Tibial artery (tissue), 4 donors: ENCODE results near the gene TCF15.
A peak's percentile ranks its signal among the peaks of the same experiment; 100 is the strongest.
"Not testable (repeated sequence)": the region's sequence is repeated elsewhere in the genome, so short reads cannot be mapped to it uniquely, and the experiment has no call there.

Experiments used
- DNase-seq, 2 donors: peaks; one replicate each; pipeline ENCODE4 v3.0.0-alpha.2; 2019
- H3K27ac ChIP-seq, 2 donors: fragments of 200-600 bp; sonication (generic) in 1 of 2; 1 replicate in 1 of 2; 2 replicates in 1 of 2; pipeline ENCODE4 v1.5.1; 2018 to 2019; ENCODE audit warnings: mild to moderate bottlenecking in 1 of 2
- H3K27me3 ChIP-seq, 2 donors: fragments of 200-600 bp; sonication (generic) in 1 of 2; one replicate each; pipeline versions ENCODE4 v1.5.1 to v1.6.0; 2016 to 2019
- H3K36me3 ChIP-seq, 3 donors: fragments of 200-600 bp; sonication (generic) in 2 of 3; one replicate each; pipeline ENCODE4 v1.5.1; 2016 to 2019; ENCODE audit warnings: mild to moderate bottlenecking in 2 of 3
- H3K4me1 ChIP-seq, 4 donors: fragments of 200-600 bp; sonication (generic) in 2 of 4; 1 replicate in 3 of 4; 2 replicates in 1 of 4; pipeline ENCODE4 v1.5.1; 2016 to 2019
- H3K4me3 ChIP-seq, 2 donors: fragments of 200-600 bp; sonication (generic) in 1 of 2; 1 replicate in 1 of 2; 2 replicates in 1 of 2; pipeline ENCODE4 v1.5.1; 2018 to 2019; ENCODE audit warnings: mild to moderate bottlenecking in 2 of 2
- H3K9me3 ChIP-seq, 3 donors: fragments of 200-600 bp; sonication (generic) in 1 of 3; one replicate each; pipeline ENCODE4 v1.5.1; 2016 to 2019
- CTCF ChIP-seq, 2 experiments: fragments of 200-600 bp in 1 of 2; fragments of 450-650 bp in 1 of 2; IDR thresholded peaks; one replicate each; pipeline ENCODE4 v1.5.1; 2017 to 2019; ENCODE audit warnings: antibody characterized with exemption in 2 of 2, mild to moderate bottlenecking in 1 of 2, moderate library complexity in 1 of 2
- intact Hi-C: fragments of 100-400 bp; cut with DNase I; formaldehyde crosslinking; loops from one replicate; pipeline ENCODE4 v1.15.0; 2023; ENCODE audit warnings: low total_unique reads

TCF15 gene

DNA sequence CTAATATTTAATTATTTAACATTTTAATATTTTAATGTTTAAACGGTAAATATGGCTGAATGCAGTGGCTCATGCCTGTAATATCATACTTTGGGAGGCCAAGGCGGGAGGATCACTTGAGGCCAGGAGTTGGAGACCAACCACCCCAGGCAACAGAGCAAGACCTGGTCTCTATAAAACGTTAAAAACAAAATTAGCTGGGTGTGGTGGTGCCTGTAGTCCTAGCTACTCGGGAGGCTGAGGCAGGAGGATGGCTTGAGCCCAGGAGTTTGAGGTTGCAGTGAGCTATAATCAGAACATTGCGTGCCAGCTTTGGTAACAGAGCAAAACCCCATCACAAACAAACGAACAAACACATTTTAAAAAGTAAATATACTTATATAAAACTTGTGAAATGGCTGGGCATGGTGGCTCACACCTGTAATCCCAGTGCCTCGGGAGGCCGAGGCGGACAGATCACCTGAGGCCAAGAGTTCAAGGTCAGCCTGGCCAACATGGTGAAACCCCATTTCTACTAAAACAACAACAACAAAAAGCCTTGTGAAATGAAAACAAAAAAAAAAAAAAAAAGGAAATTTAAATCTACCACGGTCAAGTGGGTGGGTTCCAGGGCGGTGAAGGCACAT, 34.7 kb upstream of the TCF15 start:
- peaks cover 21 to 31% (median 23%) of the 10 kb centered on the region in 3 donors for H3K36me3 ChIP-seq
- H3K9me3 ChIP-seq: no peaks in the 10 kb centered on the region
- intact Hi-C loops: loop anchor here (5.0 to 10.0 kb wide), 2 partner anchors 83 to 290 kb away; no protein-coding TSS in a partner anchor

DNA sequence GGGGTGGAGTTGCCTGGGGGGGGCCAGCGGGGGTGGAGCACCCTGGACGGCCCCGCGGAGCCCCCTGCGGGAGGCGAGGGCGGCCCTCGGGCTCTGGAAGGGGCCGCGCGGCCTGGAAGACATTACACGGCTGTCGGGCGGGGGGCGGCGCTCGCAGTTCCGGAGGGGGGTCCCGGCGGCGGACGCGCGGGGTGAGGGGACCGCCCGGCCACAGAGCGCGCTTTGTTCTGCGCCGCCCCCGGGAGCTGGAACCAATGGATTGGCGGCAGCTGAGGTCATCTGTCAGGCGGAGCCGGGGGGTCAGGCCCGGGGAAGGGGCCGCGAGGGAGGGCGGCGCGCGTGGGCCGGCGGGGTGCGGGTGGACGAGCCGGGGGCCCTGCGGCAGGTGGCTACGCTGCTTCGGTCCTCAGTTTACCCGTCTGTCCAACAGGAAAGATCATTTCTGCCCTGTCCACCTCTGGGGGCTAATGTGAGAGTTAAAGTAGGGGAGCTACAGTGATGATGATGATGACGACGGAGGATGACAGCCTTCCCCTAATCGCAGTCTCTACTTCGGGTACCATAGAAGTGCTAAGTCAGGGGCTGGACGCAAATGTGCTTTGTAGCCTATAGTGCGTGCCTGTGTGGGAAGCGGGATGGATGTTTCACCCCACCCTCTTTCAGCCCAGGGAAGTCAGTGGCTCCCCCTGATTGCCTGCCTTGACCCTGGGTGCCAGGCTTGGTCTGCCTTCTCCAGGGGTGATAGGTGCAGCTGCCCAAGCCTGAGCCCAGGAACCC, 32.5 kb upstream of the TCF15 start:
- H3K9me3 ChIP-seq: no peaks in the 10 kb centered on the region
- peak overlapping the region in 1 of 2 donors; percentile 33 for H3K4me3 ChIP-seq
- peaks cover 4 to 9% (median 5%) of the 10 kb centered on the region in 3 donors for H3K36me3 ChIP-seq
- H3K4me1 ChIP-seq: peaks cover 0 to 12% (median 8%) of the 10 kb centered on the region in 4 donors
- H3K27ac ChIP-seq: no peak overlapping the region
- peaks cover 0 to 28% of the 10 kb centered on the region in 2 donors for H3K27me3 ChIP-seq
- intact Hi-C loops: loop anchor here (5.0 to 10.0 kb wide), 2 partner anchors 80 to 288 kb away; no protein-coding TSS in a partner anchor
- no peak for TF ChIP-seq CTCF (IDR thresholded peaks at IDR 0.05)
- DNase-seq: no peak

More for the DNA sequence above, 34.7 kb upstream of the TCF15 start:
- no peak for TF ChIP-seq CTCF (IDR thresholded peaks at IDR 0.05)
- Histone ChIP-seq H3K27ac (no peak overlapping the region), H3K27me3 (peaks cover 0 to 28% of the 10 kb centered on the region in 2 donors), H3K4me3 (no peak overlapping the region), H3K4me1 (peaks cover 0 to 12% (median 8%) of the 10 kb centered on the region in 4 donors)
- no peak for DNase-seq

DNA sequence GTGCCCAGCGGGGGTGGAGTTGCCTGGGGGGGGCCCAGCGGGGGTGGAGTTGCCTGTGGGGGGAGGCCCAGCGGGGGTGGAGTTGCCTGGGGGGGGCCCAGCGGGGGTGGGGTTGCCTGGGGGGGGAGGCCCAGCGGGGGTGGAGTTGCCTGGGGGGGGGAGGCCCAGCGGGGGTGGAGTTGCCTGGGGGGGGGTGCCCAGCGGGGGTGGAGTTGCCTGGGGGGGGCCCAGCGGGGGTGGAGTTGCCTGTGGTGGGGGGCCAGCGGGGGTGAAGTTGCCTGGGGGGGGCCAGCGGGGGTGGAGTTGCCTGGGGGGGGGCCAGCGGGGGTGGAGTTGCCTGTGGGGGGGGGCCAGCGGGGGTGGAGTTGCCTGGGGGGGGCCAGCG, 31.9 kb upstream of the TCF15 start:
- Histone ChIP-seq H3K4me1 (peaks cover 0 to 12% (median 8%) of the 10 kb centered on the region in 4 donors), H3K4me3 (peak overlapping the region in 1 of 2 donors; percentile 33), H3K27me3 (peaks cover 0 to 28% of the 10 kb centered on the region in 2 donors)
- not testable (repeated sequence) for DNase-seq, H3K27ac ChIP-seq, H3K9me3 ChIP-seq, H3K36me3 ChIP-seq
- intact Hi-C loops: loop anchor here (5.0 to 10.0 kb wide), 2 partner anchors 80 to 287 kb away; no protein-coding TSS in a partner anchor

GRCh38 chr20:641516-641875, 31.4 kb upstream of the TCF15 start:
- H3K27ac ChIP-seq: no peak overlapping the region
- DNase-seq: no peak
- intact Hi-C loops: loop anchor here (5.0 to 10.0 kb wide), 2 partner anchors 79 to 287 kb away; no protein-coding TSS in a partner anchor
- H3K9me3 ChIP-seq: no peaks in the 10 kb centered on the region
- H3K27me3 ChIP-seq: peaks cover 0 to 28% of the 10 kb centered on the region in 2 donors
- H3K36me3 ChIP-seq: no peaks in the 10 kb centered on the region
- peaks cover 0 to 12% (median 8%) of the 10 kb centered on the region in 4 donors for H3K4me1 ChIP-seq
- H3K4me3 ChIP-seq: no peak overlapping the region
- TF ChIP-seq CTCF (IDR thresholded peaks at IDR 0.05): no peak

DNA sequence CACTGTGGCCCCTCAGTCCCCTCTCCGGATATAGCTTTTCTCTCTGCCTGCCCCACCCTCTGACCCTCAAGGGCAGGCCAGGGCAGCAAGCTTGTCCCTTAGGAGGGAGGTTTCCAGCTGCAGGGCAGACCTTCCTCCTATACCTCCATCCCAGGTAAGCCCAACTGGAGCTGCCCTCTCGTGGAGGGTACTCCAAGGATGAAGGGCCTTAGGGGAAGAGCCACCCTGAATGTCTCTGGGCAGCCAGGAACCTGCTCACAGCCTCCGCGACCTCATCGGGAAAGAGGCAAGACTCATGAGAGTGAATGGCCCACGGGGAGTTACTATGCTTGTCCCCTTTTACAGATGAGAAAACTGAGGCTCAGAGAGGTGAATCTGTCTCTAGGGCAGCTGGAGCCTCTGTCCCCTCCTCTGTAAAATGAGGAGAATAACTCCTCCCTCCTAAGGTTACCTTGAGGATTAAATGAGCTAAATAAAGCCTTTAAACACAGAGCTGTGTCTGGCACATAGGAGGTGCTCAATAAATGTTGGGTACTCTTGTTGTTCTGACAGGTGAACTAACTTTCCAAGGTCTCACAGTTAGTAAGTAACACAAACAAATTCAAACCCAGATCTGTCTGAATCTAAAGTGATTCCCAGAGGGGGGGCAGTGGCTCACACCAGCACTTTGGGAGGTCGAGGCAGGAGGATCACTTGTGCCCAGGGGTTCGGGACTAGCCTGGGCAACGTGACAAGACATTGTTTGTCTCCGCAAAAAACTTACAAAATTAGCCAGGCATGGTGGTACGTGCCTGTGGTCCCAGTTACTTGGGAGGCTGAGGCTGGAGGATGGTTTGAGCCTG, 30.8 kb upstream of the TCF15 start:
- H3K4me3 ChIP-seq: no peak overlapping the region
- DNase-seq: no peak

More for the DNA sequence above, 30.8 kb upstream of the TCF15 start:
- peaks cover 0 to 12% (median 8%) of the 10 kb centered on the region in 4 donors for H3K4me1 ChIP-seq
- peaks cover 0 to 29% of the 10 kb centered on the region in 2 donors for H3K27me3 ChIP-seq
- no peak overlapping the region for H3K27ac ChIP-seq
- no peaks in the 10 kb centered on the region for H3K9me3 ChIP-seq
- intact Hi-C loops: loop anchor here (5.0 to 10.0 kb wide), 2 partner anchors 79 to 286 kb away; no protein-coding TSS in a partner anchor
- no peaks in the 10 kb centered on the region for H3K36me3 ChIP-seq
- TF ChIP-seq CTCF (IDR thresholded peaks at IDR 0.05): no peak
